Omental fat pad (tissue), 4 donors: ENCODE data around the gene KMT2E. TPM values are rescaled to one million over a fixed set of nuclear protein-coding genes. Genes with fewer than 3 reads are reported as not detected.

Experiments
- ATAC-seq: fragments of 150-250 bp; one replicate; pipeline ENCODE4 v1.9.1; 2016; ENCODE audit warnings: mild to moderate bottlenecking, moderate library complexity; ENCODE audit not compliant: low FRiP score
- DNase-seq: peaks from one replicate; pipeline ENCODE4 v3.0.0-alpha.2; 2019; ENCODE audit warnings: low spot score
- total RNA-seq, 4 donors: library from RNA; depleted of rRNA; stranded (reverse); fragments of >200 nt; gene quantifications; one replicate each; pipeline ENCODE4 v1.1.0, GENCODE V29; 2016
- TF ChIP-seq, protein P1 (sequence below), 3 donors: fragments of 450-650 bp; IDR thresholded peaks; one replicate each; pipeline ENCODE4 v1.5.1; 2016 to 2017; ENCODE audit warnings: antibody characterized with exemption in 3 of 3, mild to moderate bottlenecking in 3 of 3, moderate library complexity in 2 of 3

KMT2E gene
- total RNA-seq, 4 donors from 2014 or later = 75.3 to 124 (median 101) TPM

DNA sequence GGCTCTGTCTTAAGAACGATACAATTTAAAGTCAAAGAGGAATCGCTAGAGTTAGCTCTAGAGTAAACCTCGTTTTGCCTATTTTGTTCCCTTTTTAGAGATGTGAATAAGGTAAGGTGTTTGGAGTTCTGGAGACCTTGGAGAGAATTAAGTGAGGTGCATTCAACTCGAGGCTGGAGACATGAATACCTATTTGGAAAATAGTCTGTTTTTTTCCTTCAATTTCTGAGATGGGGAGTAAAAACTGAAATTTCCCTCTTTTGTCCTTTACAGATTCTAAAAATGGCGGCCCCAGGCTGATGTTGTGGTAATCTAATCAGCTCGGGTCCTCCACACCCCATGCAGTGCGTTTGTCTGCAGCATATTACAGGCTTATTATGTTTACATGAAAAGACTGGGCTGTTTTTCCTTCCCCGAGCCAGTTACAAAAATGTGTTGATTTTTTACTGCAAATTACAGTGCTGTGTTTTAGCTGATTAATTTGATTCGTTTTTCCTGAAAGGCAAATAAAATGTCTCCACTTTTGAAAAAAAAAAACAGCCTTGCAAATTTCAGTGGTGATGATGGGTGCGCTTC is 1.5 kb downstream of the KMT2E start:
- ATAC-seq = no peak
- TF ChIP-seq, protein P1, sequence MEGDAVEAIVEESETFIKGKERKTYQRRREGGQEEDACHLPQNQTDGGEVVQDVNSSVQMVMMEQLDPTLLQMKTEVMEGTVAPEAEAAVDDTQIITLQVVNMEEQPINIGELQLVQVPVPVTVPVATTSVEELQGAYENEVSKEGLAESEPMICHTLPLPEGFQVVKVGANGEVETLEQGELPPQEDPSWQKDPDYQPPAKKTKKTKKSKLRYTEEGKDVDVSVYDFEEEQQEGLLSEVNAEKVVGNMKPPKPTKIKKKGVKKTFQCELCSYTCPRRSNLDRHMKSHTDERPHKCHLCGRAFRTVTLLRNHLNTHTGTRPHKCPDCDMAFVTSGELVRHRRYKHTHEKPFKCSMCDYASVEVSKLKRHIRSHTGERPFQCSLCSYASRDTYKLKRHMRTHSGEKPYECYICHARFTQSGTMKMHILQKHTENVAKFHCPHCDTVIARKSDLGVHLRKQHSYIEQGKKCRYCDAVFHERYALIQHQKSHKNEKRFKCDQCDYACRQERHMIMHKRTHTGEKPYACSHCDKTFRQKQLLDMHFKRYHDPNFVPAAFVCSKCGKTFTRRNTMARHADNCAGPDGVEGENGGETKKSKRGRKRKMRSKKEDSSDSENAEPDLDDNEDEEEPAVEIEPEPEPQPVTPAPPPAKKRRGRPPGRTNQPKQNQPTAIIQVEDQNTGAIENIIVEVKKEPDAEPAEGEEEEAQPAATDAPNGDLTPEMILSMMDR (IDR thresholded peaks at IDR 0.05) = no peak
- no peak for DNase-seq

DNA sequence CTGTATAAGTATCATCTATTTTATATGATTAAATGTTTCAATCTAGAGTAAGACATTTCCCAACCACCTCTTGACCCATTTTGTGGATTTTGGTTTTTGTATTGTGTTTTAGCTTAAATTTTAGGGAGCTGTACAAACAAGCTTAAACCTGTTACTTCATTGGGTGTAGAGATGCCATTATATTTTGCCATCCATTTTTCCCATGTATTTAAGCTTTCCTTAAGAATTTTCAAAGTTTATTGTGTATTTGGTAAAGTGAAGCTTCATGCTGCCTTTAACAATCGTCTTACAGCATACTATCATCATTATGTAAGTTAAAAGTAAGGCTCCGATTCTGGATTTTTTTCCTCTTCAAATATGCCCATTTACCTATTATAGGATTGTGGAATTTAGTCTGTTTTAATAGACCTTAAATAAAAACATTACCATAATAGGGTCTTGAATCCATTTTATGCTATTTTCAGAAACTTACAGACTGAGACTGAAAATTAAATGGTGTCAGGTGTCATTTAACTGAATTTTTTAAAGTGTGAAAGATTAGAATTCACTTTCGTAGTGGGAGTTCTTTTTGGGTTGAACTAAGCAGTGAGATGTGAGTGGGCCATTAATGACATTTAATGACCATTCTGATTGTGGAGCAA is 2.2 kb downstream of the KMT2E start:
- ATAC-seq (no peak), DNase-seq (no peak)
- TF ChIP-seq, protein P1 (IDR thresholded peaks at IDR 0.05) = no peak

DNA sequence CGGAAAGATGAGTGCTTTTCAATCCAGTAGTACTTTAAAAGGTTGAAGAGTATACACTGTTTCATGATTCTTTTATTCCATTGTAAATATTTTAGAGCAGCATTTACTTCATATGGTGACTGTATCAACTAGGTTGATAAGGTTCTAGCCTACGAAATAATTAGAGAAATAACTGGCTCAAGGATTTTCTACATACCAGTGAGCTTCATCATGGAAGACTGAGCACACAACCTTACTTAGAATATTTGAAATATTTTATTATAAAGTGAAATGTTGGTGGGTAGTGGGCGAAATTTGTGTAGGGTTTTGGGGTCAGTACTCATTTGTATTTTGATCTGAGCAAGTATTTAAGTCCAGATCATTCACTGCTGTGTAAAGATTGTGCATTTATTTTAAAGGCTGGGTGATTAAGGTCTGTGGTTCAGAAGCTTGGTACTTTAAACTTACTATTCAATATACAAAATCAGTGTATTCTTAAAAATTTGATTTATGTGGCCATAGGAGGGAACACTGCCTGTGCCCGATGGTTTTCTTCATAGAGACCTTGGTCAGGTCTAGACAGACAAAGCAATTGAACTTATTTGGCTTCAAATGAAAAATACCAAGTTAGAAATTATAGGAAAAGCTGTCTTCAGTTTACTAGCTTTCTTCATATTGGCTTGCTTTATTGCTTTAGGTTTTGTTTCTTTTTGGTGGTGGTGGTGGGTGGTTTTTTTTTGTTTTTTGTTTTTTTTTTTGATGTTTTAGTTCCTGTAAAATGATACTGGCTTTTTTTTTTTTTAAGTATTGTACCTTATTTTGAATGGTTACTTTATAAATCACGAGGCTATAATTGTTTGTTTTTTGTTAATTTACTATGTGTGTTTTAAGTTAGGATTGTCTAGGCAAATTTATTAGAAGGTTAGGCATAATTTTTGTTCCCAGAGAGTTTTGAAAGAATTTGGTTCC is 3.0 kb downstream of the KMT2E start:
- TF ChIP-seq, protein P1 (IDR thresholded peaks at IDR 0.05) = no peak
- ATAC-seq (no peak), DNase-seq (no peak)

DNA sequence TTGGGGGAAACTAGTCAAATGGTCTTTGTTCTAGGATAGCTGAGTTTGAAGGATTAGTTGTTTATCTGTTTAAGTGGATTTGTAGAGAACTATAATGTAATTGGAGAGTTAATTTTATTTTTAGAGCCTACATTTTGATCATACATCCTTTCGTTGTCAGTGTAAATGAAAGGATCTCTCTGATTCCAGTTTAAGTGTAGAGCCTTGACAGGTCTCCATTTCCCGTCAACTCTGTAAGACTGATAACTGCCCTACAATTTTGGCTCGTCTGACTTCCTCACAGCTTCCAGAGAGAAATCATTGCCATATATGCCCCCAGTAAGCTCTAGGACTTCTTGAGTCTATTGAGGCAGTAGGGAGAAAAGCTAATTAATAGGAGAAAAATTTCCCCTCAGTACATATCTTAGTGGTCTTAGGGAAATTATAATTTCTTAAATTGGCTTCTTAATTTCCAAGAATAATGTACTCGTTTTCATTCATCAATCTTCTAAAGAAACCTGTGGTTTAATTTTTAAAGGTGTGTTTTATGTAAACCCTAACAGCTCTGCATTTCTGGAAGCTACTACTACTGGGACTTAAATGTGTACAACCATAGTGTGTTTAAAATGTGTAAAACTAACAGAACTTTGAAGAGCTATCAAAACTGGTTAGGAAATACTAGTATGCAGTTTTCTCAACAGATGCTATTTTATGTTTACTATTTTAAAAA is 3.8 kb downstream of the KMT2E start:
- DNase-seq = no peak
- TF ChIP-seq, protein P1 (IDR thresholded peaks at IDR 0.05) = no peak
- ATAC-seq = no peak

- TF ChIP-seq, protein P1 (IDR thresholded peaks at IDR 0.05) = no peak
- ATAC-seq (no peak), DNase-seq (no peak)
Measured at GRCh38 chr7:105019269-105019668, 5.3 kb downstream of the KMT2E start.

DNA sequence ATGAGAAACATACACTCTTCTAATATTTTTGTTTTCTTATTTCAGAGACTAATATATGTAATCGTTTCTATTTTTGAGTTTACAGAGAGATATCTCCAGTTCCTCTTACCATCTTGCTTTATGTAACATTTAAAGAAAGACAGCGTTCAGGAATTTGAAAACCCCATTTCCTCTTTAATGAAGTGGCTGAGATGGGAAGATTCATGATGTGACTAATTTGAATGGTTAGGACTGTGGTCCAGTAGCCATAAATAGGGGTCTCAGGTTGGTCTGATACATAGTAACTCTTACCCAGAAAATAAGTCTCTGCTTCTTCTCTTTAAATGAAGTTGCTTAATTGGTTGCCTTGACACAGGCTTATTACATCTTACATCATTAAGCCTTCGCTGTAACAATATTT is 6.9 kb downstream of the KMT2E start:
- no peak for DNase-seq
- TF ChIP-seq, protein P1 (IDR thresholded peaks at IDR 0.05) = no peak
- ATAC-seq = no peak
